Effector memory CD4-positive, alpha-beta T cell (primary cell): Measurements from ENCODE around the gene SLC35G6.

Experiments
- DNase-seq, 3 donors: peaks; one replicate each; pipeline ENCODE4 v3.0.0-alpha.2; 2020
- H3K27ac ChIP-seq: 2 replicates; pipeline ENCODE4 v1.7.0; 2013; ENCODE audit warnings: mild to moderate bottlenecking, low read length, moderate library complexity; ENCODE audit not compliant: insufficient read depth, poor library complexity, severe bottlenecking
- H3K27me3 ChIP-seq: replicated peaks from 2 replicates; pipeline ENCODE4 v1.7.0; 2013; ENCODE audit warnings: mild to moderate bottlenecking, low read length; ENCODE audit not compliant: insufficient read depth, control insufficient read depth, poor library complexity, severe bottlenecking
- H3K36me3 ChIP-seq: 2 replicates; pipeline ENCODE4 v1.7.0; 2013; ENCODE audit warnings: mild to moderate bottlenecking, low read length, moderate library complexity; ENCODE audit not compliant: control insufficient read depth, insufficient read depth
- H3K4me1 ChIP-seq: 2 replicates; pipeline ENCODE4 v1.7.0; 2013; ENCODE audit warnings: low read length, mild to moderate bottlenecking; ENCODE audit not compliant: control insufficient read depth, insufficient read depth, poor library complexity, severe bottlenecking
- H3K4me3 ChIP-seq: 2 replicates; pipeline ENCODE4 v1.7.0; 2013; ENCODE audit warnings: low read length, low read depth, mild to moderate bottlenecking; ENCODE audit not compliant: insufficient read depth, poor library complexity, severe bottlenecking
- H3K9me3 ChIP-seq: 2 replicates; pipeline ENCODE4 v1.7.0; 2013; ENCODE audit warnings: mild to moderate bottlenecking, low read length, moderate library complexity; ENCODE audit not compliant: control insufficient read depth

Gene SLC35G6

GRCh38 chr17:7460850-7461660 lies 20.2 kb upstream of the SLC35G6 start:
- H3K27ac ChIP-seq: no peak overlapping the region
- peaks cover 7% of the 10 kb centered on the region for H3K4me1 ChIP-seq
- no peaks in the 10 kb centered on the region for H3K9me3 ChIP-seq
- peaks cover 25% of the 10 kb centered on the region for H3K36me3 ChIP-seq
- no peak for DNase-seq
- H3K27me3 ChIP-seq: no peaks in the 10 kb centered on the region
- H3K4me3 ChIP-seq: no peak overlapping the region

GRCh38 chr17:7462474-7463371 lies 18.5 kb upstream of the SLC35G6 start:
- H3K27ac ChIP-seq: no peak overlapping the region
- DNase-seq: no peak
- no peaks in the 10 kb centered on the region for H3K27me3 ChIP-seq
- H3K36me3 ChIP-seq: peaks cover 38% of the 10 kb centered on the region
- H3K4me1 ChIP-seq: no peaks in the 10 kb centered on the region
- no peak overlapping the region for H3K4me3 ChIP-seq
- no peaks in the 10 kb centered on the region for H3K9me3 ChIP-seq

GRCh38 chr17:7463372-7463846 lies 17.8 kb upstream of the SLC35G6 start:
- DNase-seq: no peak
- H3K4me3 ChIP-seq: no peak overlapping the region
- no peaks in the 10 kb centered on the region for H3K9me3 ChIP-seq
- no peak overlapping the region for H3K27ac ChIP-seq
- H3K27me3 ChIP-seq: no peaks in the 10 kb centered on the region
- no peaks in the 10 kb centered on the region for H3K4me1 ChIP-seq
- peaks cover 38% of the 10 kb centered on the region for H3K36me3 ChIP-seq

- H3K36me3 ChIP-seq: peaks cover 38% of the 10 kb centered on the region
Measured at GRCh38 chr17:7464081-7464480, 17.2 kb upstream of the SLC35G6 start.

GRCh38 chr17:7465597-7466275 lies 15.5 kb upstream of the SLC35G6 start:
- H3K4me3 ChIP-seq: no peak overlapping the region
- H3K4me1 ChIP-seq: no peaks in the 10 kb centered on the region
- peaks cover 38% of the 10 kb centered on the region for H3K36me3 ChIP-seq
- H3K27ac ChIP-seq: no peak overlapping the region
- DNase-seq: no peak
- no peaks in the 10 kb centered on the region for H3K9me3 ChIP-seq
- no peaks in the 10 kb centered on the region for H3K27me3 ChIP-seq

More at GRCh38 chr17:7464081-7464480, 17.2 kb upstream of the SLC35G6 start:
- no peak for DNase-seq
- H3K9me3 ChIP-seq: no peaks in the 10 kb centered on the region
- no peaks in the 10 kb centered on the region for H3K27me3 ChIP-seq
- no peak overlapping the region for H3K4me3 ChIP-seq
- H3K27ac ChIP-seq: no peak overlapping the region
- no peaks in the 10 kb centered on the region for H3K4me1 ChIP-seq

- H3K27ac ChIP-seq: no peak overlapping the region
- DNase-seq: no peak
- no peak overlapping the region for H3K4me3 ChIP-seq
- peaks cover 38% of the 10 kb centered on the region for H3K36me3 ChIP-seq
- H3K27me3 ChIP-seq: no peaks in the 10 kb centered on the region
- H3K4me1 ChIP-seq: no peaks in the 10 kb centered on the region
- no peaks in the 10 kb centered on the region for H3K9me3 ChIP-seq
Measured at GRCh38 chr17:7466318-7466638, 15.0 kb upstream of the SLC35G6 start.

- Histone ChIP-seq H3K4me3 (no peak overlapping the region), H3K9me3 (no peaks in the 10 kb centered on the region), H3K36me3 (peaks cover 38% of the 10 kb centered on the region), H3K4me1 (no peaks in the 10 kb centered on the region), H3K27ac (no peak overlapping the region), H3K27me3 (no peaks in the 10 kb centered on the region)
- no peak for DNase-seq
Measured at GRCh38 chr17:7466639-7467341, 14.5 kb upstream of the SLC35G6 start.

GRCh38 chr17:7467498-7467897 lies 13.7 kb upstream of the SLC35G6 start:
- no peak for DNase-seq
- Histone ChIP-seq H3K4me1 (no peaks in the 10 kb centered on the region), H3K36me3 (peaks cover 38% of the 10 kb centered on the region), H3K27ac (no peak overlapping the region), H3K27me3 (no peaks in the 10 kb centered on the region), H3K4me3 (no peak overlapping the region), H3K9me3 (no peaks in the 10 kb centered on the region)

GRCh38 chr17:7468290-7468689 lies 13.0 kb upstream of the SLC35G6 start:
- Histone ChIP-seq H3K27ac (no peak overlapping the region), H3K27me3 (no peaks in the 10 kb centered on the region), H3K4me1 (no peaks in the 10 kb centered on the region), H3K4me3 (no peak overlapping the region), H3K9me3 (no peaks in the 10 kb centered on the region), H3K36me3 (peaks cover 30% of the 10 kb centered on the region)
- DNase-seq: no peak
